Right lobe of liver (tissue), 4 donors: ENCODE data around the gene BMS1.

Experiments used
- POLR2A ChIP-seq: fragments of 450-650 bp; IDR thresholded peaks from one replicate; pipeline ENCODE4 v1.6.1; 2017; ENCODE audit warnings: antibody characterized with exemption, mild to moderate bottlenecking
- TF ChIP-seq, protein P1 (sequence below), 4 donors: fragments of 200-600 bp in 3 of 4; fragments of 450-650 bp in 1 of 4; IDR thresholded peaks; one replicate each; pipeline versions ENCODE4 v1.5.1 to v1.8.0; 2016 to 2022; ENCODE audit warnings: antibody characterized with exemption in 4 of 4, mild to moderate bottlenecking in 2 of 4
- donor health status: DM: no; HTN: no; CAD: no.
- donor health status: DM: no; HTN: no; CAD: no.
- donor health status: DM: no; HTN: yes; CAD: no.

- TF ChIP-seq, protein P1, sequence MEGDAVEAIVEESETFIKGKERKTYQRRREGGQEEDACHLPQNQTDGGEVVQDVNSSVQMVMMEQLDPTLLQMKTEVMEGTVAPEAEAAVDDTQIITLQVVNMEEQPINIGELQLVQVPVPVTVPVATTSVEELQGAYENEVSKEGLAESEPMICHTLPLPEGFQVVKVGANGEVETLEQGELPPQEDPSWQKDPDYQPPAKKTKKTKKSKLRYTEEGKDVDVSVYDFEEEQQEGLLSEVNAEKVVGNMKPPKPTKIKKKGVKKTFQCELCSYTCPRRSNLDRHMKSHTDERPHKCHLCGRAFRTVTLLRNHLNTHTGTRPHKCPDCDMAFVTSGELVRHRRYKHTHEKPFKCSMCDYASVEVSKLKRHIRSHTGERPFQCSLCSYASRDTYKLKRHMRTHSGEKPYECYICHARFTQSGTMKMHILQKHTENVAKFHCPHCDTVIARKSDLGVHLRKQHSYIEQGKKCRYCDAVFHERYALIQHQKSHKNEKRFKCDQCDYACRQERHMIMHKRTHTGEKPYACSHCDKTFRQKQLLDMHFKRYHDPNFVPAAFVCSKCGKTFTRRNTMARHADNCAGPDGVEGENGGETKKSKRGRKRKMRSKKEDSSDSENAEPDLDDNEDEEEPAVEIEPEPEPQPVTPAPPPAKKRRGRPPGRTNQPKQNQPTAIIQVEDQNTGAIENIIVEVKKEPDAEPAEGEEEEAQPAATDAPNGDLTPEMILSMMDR (IDR thresholded peaks at IDR 0.05), result no peak
- no peak for TF ChIP-seq POLR2A
These were observed 14.7 kb upstream of the BMS1 start for GRCh38 chr10:42767906-42768305.
